ENCODE data around the gene IFITM1. TPM values are rescaled to one million over a fixed set of nuclear protein-coding genes. Genes with fewer than 3 reads are reported as not detected.

The IFITM1 gene
- total and polyA plus RNA-seq, 9 of the 15 experiments (the other 6 are each of a cell fraction or from before 2014, with no cell fraction given) = 691 to 5,579 (median 974) TPM

GRCh38 chr11:355581-356458 is 42.0 kb downstream of the IFITM1 start (continued):
- no peak for TF ChIP-seq GTF3C2 (IDR thresholded peaks at IDR 0.05; ENCODE audit: borderline replicate concordance, extremely low read depth, insufficient read length)
- no peak for TF ChIP-seq SMAD2 (IDR thresholded peaks at IDR 0.05; ENCODE audit: low read depth, low read length)
- TF ChIP-seq MGA (IDR thresholded peaks at IDR 0.05) = peak; percentile 66
- no peak for TF ChIP-seq TFAM (CRISPR knock-in tag; conservative IDR thresholded peaks at IDR 0.05)
- TF ChIP-seq ZNF274 (IDR thresholded peaks at IDR 0.05; ENCODE audit: borderline replicate concordance, low read depth, low read length) = no peak
- TF ChIP-seq NBN (IDR thresholded peaks at IDR 0.05; ENCODE audit: low read depth) = 0 out of 2 replicates have a peak, but pooled peaks have one; percentile 6
- TF ChIP-seq, protein P1, sequence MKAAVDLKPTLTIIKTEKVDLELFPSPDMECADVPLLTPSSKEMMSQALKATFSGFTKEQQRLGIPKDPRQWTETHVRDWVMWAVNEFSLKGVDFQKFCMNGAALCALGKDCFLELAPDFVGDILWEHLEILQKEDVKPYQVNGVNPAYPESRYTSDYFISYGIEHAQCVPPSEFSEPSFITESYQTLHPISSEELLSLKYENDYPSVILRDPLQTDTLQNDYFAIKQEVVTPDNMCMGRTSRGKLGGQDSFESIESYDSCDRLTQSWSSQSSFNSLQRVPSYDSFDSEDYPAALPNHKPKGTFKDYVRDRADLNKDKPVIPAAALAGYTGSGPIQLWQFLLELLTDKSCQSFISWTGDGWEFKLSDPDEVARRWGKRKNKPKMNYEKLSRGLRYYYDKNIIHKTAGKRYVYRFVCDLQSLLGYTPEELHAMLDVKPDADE (conservative IDR thresholded peaks at IDR 0.05; ENCODE audit: control insufficient read depth, low read depth, low read length) = peak; percentile 77; the same call in 1 of the 2 replicates
- no peak for TF ChIP-seq ARHGAP35 (IDR thresholded peaks at IDR 0.05; ENCODE audit: partially characterized antibody)
- peak; percentile 92 for TF ChIP-seq ZBTB17 (CRISPR knock-in tag; IDR thresholded peaks at IDR 0.05)
- TF ChIP-seq PRPF4 (IDR thresholded peaks at IDR 0.05; ENCODE audit: insufficient read depth, low read depth, low read length, poor library complexity, severe bottlenecking) = no peak
- no peak for TF ChIP-seq KDM1A (IDR thresholded peaks at IDR 0.05)

All from K562 (cell line).